Measurements from ENCODE around the gene SPSB3.
"Not testable (repeated sequence)": the region's sequence is repeated elsewhere in the genome, so short reads cannot be mapped to it uniquely, and the experiment has no call there.

SPSB3 gene

GRCh38 chr16:1816396-1817275, 34.3 kb upstream of the SPSB3 start:
- DNase-seq, result no peak

- DNase-seq, result no peak
Measured at GRCh38 chr16:1815461-1815860, 33.1 kb upstream of the SPSB3 start.

GRCh38 chr16:1812732-1813163, 30.4 kb upstream of the SPSB3 start:
- peak; percentile 48 for DNase-seq

GRCh38 chr16:1810536-1810935, 28.2 kb upstream of the SPSB3 start:
- no peak for DNase-seq

GRCh38 chr16:1810106-1810505, 27.7 kb upstream of the SPSB3 start:
- no peak for DNase-seq

GRCh38 chr16:1809281-1809801, 27.0 kb upstream of the SPSB3 start:
- no peak for DNase-seq

GRCh38 chr16:1808691-1809090, 26.3 kb upstream of the SPSB3 start:
- no peak for DNase-seq

- no peak for DNase-seq
Measured at GRCh38 chr16:1807626-1808025, 25.3 kb upstream of the SPSB3 start.

- DNase-seq, result no peak
Measured at GRCh38 chr16:1800701-1801100, 18.3 kb upstream of the SPSB3 start.

GRCh38 chr16:1799263-1799662, 16.9 kb upstream of the SPSB3 start:
- not testable (repeated sequence) for DNase-seq

GRCh38 chr16:1794908-1795666, 12.7 kb upstream of the SPSB3 start:
- no peak for DNase-seq

GRCh38 chr16:1794221-1794871, 12.0 kb upstream of the SPSB3 start:
- DNase-seq, result no peak

GRCh38 chr16:1793578-1794220, 11.3 kb upstream of the SPSB3 start, which contains the start of gene IGFALS:
Gene IGFALS (minus strand): TSS chr16:1793705. CDS start chr16:1793652, 53 bp downstream.
- no peak for DNase-seq

- DNase-seq, result no peak
Measured at GRCh38 chr16:1792836-1793577, 10.6 kb upstream of the SPSB3 start.

GRCh38 chr16:1791943-1792812, 9.8 kb upstream of the SPSB3 start:
- no peak for DNase-seq

GRCh38 chr16:1791256-1791942, 9.0 kb upstream of the SPSB3 start:
- DNase-seq, result no peak

- no peak for DNase-seq
Measured at GRCh38 chr16:1790611-1791255, 8.4 kb upstream of the SPSB3 start.

- no peak for DNase-seq
Measured at GRCh38 chr16:1790261-1790610, 7.9 kb upstream of the SPSB3 start.

- no peak for DNase-seq
Measured at GRCh38 chr16:1789643-1790045, 7.3 kb upstream of the SPSB3 start.

- DNase-seq, result no peak
Measured at GRCh38 chr16:1788708-1789100, 6.3 kb upstream of the SPSB3 start.

All from activated CD4-positive, alpha-beta T cell treated with anti-CD3 and anti-CD28 coated beads, Interleukin-2, amount 50 U/mL, for 16 hours (primary cell).